Measurements from ENCODE around the gene FAM229A.

Gene FAM229A

DNA sequence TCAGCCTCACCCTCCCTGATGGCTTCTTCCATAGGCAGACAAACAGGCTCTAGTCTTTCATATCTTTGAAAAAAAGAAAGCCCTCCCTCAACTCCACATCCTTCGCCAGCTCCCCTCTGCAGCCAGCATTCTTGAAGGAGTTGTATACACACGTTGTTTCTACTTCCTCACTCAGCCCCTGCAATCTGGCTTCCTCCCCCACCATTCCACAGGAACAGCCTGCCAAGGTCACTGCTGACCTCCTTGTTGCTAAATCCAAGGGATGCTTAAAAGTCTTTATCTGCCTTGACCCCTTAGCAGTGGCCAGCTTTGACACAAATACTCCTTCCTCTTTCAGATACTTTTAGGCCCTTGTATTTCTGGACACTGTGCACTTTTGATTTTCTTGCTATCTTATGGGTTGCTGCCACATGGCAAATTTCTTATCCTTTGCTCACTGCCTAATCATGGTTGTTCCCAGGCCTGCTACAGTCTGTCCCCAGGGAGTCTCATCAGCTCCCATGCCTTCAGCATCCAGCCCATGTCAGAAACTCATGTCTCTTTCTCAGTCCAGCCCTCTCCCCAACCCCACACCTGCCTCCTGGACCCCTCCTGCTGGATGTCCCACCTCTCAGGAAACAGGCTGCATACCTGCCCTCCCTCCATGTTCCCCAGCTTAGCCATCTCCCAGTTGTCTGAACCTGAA, 8.3 kb downstream of the FAM229A start:
- no peak overlapping the region for H3K4me3 ChIP-seq (ENCODE audit: low read depth, low read length)
- in situ Hi-C loops (cut with HindIII; ENCODE audit: low sequenced_read_pairs), result no loop called here
- no peak for DNase-seq (ENCODE audit: low read depth, low spot score)
- TF ChIP-seq, protein P1, sequence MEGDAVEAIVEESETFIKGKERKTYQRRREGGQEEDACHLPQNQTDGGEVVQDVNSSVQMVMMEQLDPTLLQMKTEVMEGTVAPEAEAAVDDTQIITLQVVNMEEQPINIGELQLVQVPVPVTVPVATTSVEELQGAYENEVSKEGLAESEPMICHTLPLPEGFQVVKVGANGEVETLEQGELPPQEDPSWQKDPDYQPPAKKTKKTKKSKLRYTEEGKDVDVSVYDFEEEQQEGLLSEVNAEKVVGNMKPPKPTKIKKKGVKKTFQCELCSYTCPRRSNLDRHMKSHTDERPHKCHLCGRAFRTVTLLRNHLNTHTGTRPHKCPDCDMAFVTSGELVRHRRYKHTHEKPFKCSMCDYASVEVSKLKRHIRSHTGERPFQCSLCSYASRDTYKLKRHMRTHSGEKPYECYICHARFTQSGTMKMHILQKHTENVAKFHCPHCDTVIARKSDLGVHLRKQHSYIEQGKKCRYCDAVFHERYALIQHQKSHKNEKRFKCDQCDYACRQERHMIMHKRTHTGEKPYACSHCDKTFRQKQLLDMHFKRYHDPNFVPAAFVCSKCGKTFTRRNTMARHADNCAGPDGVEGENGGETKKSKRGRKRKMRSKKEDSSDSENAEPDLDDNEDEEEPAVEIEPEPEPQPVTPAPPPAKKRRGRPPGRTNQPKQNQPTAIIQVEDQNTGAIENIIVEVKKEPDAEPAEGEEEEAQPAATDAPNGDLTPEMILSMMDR (IDR thresholded peaks at IDR 0.05; ENCODE audit: low read depth, low read length), result no peak

GRCh38 chr1:32353431-32353830, 8.9 kb downstream of the FAM229A start:
- no peak for DNase-seq (ENCODE audit: low read depth, low spot score)
- in situ Hi-C loops (cut with HindIII; ENCODE audit: low sequenced_read_pairs), result no loop called here
- H3K4me3 ChIP-seq (ENCODE audit: low read depth, low read length), result no peak overlapping the region
- TF ChIP-seq, protein P1 (IDR thresholded peaks at IDR 0.05; ENCODE audit: low read depth, low read length), result no peak

- TF ChIP-seq, protein P1 (IDR thresholded peaks at IDR 0.05; ENCODE audit: low read depth, low read length), result no peak
- DNase-seq (ENCODE audit: low read depth, low spot score), result no peak
- in situ Hi-C loops (cut with HindIII; ENCODE audit: low sequenced_read_pairs), result no loop called here
- H3K4me3 ChIP-seq (ENCODE audit: low read depth, low read length), result no peak overlapping the region
Observed at GRCh38 chr1:32352831-32353383, 9.4 kb downstream of the FAM229A start.

GRCh38 chr1:32352239-32352745, 10.0 kb downstream of the FAM229A start:
- in situ Hi-C loops (cut with HindIII; ENCODE audit: low sequenced_read_pairs), result no loop called here
- DNase-seq (ENCODE audit: low read depth, low spot score), result no peak
- TF ChIP-seq, protein P1 (IDR thresholded peaks at IDR 0.05; ENCODE audit: low read depth, low read length), result no peak
- peak overlapping the region; percentile 55 for H3K4me3 ChIP-seq (ENCODE audit: low read depth, low read length)

DNA sequence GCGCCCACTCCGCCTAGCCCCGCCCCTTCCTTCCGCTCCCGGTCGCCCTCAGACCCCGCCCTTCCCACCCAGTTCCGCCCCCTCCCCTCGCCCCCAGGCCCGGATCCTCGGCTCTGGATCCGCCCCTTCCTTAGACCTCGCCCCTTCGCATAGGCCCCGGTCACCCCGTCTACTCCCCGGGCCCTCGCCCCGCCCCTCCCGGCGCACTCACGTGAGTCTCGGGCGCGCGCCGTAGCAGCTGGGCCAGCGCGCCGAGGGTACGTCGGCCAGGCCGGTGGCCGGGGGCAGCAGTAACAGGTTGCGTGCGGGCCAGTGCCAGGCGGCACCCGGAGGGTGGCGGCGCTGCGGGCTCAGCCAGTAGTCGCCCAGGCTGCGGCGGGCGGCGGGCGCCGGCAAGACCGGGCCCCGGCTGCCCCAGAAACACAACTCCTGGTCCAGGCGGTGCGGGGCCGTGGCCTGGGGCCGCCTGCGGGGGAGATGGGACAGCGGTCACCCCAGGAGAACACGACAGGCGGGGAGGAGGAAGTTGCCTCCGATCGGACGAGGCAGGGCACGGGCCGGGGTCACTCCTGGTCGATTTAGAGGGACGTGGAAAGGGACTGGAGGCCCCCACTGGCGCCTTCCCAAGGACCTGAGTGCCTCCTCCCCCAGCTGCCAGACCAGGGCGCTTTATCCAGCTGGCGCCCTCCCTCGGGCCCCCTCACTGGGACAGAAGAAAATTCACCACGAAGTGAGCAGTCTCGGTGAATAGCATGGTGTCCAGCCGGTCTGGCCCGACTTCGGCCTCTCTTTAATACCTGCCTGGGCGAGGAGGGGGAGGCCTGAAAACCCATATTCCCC, 10.7 kb downstream of the FAM229A start:
- TF ChIP-seq, protein P1 (IDR thresholded peaks at IDR 0.05; ENCODE audit: low read depth, low read length), result no peak
- in situ Hi-C loops (cut with HindIII; ENCODE audit: low sequenced_read_pairs), result no loop called here
- peak overlapping the region; percentile 55 for H3K4me3 ChIP-seq (ENCODE audit: low read depth, low read length)
- peak; percentile 93 for DNase-seq (ENCODE audit: low read depth, low spot score)

GRCh38 chr1:32350785-32351398, 11.4 kb downstream of the FAM229A start:
- in situ Hi-C loops (cut with HindIII; ENCODE audit: low sequenced_read_pairs), result no loop called here
- DNase-seq (ENCODE audit: low read depth, low spot score), result no peak
- peak overlapping the region; percentile 55 for H3K4me3 ChIP-seq (ENCODE audit: low read depth, low read length)
- TF ChIP-seq, protein P1 (IDR thresholded peaks at IDR 0.05; ENCODE audit: low read depth, low read length), result peak; percentile 58
